ENCODE results near the gene SLC25A38.
A peak's percentile ranks its signal among the peaks of the same experiment; 100 is the strongest.

SLC25A38 gene

DNA sequence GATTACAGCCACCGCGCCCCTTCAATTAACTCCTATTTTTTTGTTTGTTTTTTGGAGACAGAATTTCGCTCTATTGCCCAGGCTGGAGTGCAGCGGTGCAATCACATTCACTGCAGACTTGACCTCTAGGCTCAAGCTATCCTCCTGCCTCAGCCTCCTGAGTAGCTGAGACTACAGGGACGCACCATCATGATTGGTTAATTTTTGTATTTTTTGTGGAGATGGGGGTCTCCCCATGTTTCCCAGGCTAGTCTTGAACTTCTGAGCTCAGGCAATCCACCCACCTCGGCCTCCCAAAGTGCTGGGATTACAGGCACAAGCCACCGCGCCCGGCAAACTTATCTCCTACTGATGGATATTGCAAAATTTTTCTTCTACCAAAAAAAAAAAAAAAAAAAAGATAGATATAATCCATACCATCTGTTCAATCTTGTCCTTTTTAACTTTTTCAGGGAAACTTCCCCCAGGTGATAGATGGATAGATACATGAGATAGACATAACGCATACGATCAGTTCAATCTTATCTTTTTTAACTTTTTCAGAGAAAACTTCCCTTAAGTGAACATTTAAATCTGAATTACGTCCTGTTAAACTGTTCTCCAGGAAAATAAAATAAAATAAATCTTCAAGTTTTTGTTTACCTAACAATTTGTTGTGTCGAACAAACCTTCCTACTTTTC is 22.7 kb downstream of the SLC25A38 start:
- Histone ChIP-seq H3K27ac (peak overlapping the region; percentile 72), H3K4me3 (ENCODE audit: low read depth, low read length) (peak overlapping the region; percentile 90), H3K36me3 (replicated peaks) (peaks cover 34% of the 10 kb centered on the region), H3K27me3 (replicated peaks) (no peaks in the 10 kb centered on the region)
- TF ChIP-seq, protein P1, sequence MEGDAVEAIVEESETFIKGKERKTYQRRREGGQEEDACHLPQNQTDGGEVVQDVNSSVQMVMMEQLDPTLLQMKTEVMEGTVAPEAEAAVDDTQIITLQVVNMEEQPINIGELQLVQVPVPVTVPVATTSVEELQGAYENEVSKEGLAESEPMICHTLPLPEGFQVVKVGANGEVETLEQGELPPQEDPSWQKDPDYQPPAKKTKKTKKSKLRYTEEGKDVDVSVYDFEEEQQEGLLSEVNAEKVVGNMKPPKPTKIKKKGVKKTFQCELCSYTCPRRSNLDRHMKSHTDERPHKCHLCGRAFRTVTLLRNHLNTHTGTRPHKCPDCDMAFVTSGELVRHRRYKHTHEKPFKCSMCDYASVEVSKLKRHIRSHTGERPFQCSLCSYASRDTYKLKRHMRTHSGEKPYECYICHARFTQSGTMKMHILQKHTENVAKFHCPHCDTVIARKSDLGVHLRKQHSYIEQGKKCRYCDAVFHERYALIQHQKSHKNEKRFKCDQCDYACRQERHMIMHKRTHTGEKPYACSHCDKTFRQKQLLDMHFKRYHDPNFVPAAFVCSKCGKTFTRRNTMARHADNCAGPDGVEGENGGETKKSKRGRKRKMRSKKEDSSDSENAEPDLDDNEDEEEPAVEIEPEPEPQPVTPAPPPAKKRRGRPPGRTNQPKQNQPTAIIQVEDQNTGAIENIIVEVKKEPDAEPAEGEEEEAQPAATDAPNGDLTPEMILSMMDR (IDR thresholded peaks at IDR 0.05; ENCODE audit: low read depth, low read length, missing control alignments): no peak
- DNase-seq: no peak
- in situ Hi-C loops (cut with HindIII; ENCODE audit: low pct_ligation_motif_present, low sequenced_read_pairs): no loop called here

DNA sequence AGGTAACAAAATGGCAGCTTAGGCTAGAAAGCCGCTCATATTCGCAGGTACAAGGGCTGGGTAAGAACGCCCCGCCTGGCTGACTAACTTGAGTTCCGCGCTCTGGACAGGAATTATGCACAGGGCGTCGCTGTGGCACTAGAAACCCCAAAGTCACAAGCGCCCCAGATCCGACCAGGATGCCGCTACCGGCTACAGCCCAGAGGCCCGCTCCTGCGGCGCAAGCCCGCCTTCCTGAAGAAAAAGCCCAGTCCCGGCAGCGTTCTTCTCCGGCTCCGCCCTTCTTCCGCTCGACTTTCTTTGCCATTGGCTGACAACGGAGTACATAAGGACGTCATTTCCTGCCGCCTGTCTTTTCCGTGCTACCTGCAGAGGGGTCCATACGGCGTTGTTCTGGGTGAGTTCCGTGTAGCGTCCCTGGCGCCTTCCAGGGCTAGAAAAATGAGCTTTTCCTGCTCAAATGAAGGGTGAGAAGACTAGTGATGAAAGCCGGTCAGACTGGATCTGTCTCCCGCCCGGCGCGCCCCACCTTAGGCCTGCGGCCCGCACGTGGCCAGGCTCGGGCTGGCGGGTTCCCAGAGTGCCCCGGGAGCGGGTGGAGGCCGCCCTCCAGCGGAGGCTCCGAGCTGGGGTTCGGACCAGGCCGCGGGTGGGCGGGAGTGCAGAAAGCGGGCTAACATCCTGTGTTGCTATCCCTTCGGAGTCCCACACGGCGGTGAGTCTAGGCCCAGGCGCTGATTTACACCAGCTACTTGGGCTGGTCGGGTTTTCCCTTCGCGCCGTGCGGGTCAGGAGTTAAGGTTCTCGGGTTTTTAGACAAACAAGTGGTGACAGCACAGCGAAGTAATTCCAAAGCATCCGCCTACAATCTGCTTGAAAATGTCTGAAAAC is 23.4 kb downstream of the SLC25A38 start, which contains the start of gene RPSA:
Gene RPSA (plus strand): TSS at position 353 of the 891 bp plus-strand sequence. CDS start 934 bp downstream, outside the sequence.
- Histone ChIP-seq H3K4me3 (ENCODE audit: low read depth, low read length) (peak within 1 kb of the TSS; percentile 90), H3K27me3 (replicated peaks) (no peaks in the 10 kb centered on the region), H3K27ac (peak within 1 kb of the TSS; percentile 72), H3K36me3 (replicated peaks) (peaks cover 42% of the 10 kb centered on the region)
- TF ChIP-seq, protein P1 (IDR thresholded peaks at IDR 0.05; ENCODE audit: low read depth, low read length, missing control alignments): peak; percentile 43
- peak; percentile 96 for DNase-seq
- in situ Hi-C loops (cut with HindIII; ENCODE audit: low pct_ligation_motif_present, low sequenced_read_pairs): no loop called here

DNA sequence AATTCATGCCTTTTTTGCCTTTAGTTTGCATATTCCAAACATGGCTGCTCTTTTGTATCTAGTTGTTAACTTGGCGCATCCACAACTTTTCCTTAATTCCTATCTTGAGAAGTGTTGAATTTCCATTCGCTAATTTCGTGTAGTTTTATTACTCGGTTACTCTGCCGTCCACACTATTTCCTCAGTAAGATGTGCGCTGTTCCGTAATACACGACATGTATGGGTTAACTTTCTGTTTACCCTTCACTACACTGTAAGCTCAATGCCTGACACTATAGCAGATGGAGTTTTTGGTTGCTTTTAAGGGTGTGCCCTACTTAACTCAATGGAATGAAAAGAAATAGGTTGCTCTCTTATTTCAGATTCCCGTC is 24.1 kb downstream of the SLC25A38 start:
- TF ChIP-seq, protein P1 (IDR thresholded peaks at IDR 0.05; ENCODE audit: low read depth, low read length, missing control alignments): no peak
- peak overlapping the region; percentile 90 for H3K4me3 ChIP-seq (ENCODE audit: low read depth, low read length)
- H3K27ac ChIP-seq: peak overlapping the region; percentile 72
- H3K27me3 ChIP-seq (replicated peaks): no peaks in the 10 kb centered on the region
- peaks cover 48% of the 10 kb centered on the region for H3K36me3 ChIP-seq (replicated peaks)
- no peak for DNase-seq
- in situ Hi-C loops (cut with HindIII; ENCODE audit: low pct_ligation_motif_present, low sequenced_read_pairs): no loop called here

DNA sequence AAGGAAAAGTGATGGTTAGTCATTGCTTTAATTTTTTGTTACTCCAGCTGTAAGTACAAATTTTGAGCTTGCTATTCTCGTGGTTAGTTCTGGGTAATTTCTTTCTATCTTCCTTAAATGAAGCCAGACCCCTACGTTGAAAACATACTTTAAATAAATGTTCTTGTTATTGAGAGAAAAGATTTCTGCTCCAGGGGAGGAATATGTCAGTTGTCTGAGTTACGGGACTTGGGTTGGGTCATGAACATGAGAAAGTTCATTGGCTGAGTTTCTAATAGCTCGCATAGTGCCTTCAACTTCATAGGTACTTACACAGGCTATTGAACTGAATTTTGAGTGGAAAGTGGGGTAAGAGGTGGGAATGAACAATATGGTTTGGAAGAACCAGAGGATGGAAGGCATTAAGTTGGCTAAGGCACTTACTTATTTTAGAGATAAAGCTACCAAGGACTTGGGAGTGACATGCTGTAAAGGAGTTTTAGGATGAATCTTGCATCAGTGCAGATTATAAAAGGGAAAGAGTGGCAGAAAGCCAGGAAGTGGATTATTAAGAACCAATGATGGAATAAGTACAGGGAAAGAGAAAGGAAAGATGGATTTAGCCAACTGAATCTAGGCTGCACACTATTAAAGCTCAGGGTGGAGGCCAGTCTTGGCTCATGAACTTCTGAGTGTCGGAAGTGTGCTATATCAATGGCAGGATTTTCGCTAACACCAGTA is 24.8 kb downstream of the SLC25A38 start:
- in situ Hi-C loops (cut with HindIII; ENCODE audit: low pct_ligation_motif_present, low sequenced_read_pairs): no loop called here
- Histone ChIP-seq H3K27me3 (replicated peaks) (no peaks in the 10 kb centered on the region), H3K4me3 (ENCODE audit: low read depth, low read length) (peak overlapping the region; percentile 90), H3K36me3 (replicated peaks) (peaks cover 55% of the 10 kb centered on the region), H3K27ac (peak overlapping the region; percentile 72)
- DNase-seq: no peak
- TF ChIP-seq, protein P1 (IDR thresholded peaks at IDR 0.05; ENCODE audit: low read depth, low read length, missing control alignments): no peak

DNA sequence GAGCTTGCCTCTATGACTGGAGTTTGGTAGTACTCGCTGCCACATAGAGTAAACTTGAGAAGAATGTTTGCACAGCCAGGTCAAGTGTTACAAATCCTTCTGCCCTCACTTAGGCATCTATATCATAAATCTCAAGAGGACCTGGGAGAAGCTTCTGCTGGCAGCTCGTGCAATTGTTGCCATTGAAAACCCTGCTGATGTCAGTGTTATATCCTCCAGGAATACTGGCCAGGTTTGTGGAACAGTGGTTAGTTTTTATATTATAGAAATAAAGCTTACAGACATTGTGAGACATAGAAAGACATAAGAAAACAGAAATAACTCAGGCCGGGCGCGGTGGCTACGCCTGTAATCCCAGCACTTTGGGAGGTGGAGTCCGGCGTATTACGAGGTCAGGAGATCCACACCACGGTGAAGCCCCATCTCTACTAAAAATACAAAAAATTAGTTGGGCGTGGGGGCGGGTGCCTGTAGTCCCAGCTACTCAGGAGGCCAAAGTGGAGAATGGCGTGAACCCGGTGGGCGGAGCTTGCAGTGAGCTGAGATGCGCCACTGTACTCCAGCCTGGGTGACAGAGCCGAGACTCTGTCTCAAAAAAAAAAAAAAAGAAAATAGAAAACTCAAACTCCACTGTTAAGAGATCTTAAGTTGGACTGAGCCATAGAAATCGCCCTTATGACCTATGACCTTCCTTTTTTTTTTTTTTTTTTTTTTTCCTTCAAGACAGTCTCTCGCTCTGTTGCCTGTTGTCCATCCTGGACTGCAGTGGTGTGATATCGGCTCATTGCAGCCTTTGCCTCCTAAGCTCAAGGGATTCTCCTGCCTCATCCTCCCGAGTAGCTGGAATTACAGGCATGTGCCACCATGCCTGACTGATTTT is 25.6 kb downstream of the SLC25A38 start:
- Histone ChIP-seq H3K4me3 (ENCODE audit: low read depth, low read length) (peak overlapping the region; percentile 90), H3K36me3 (replicated peaks) (peaks cover 63% of the 10 kb centered on the region), H3K27me3 (replicated peaks) (no peaks in the 10 kb centered on the region), H3K27ac (no peak overlapping the region)
- TF ChIP-seq, protein P1 (IDR thresholded peaks at IDR 0.05; ENCODE audit: low read depth, low read length, missing control alignments): no peak
- in situ Hi-C loops (cut with HindIII; ENCODE audit: low pct_ligation_motif_present, low sequenced_read_pairs): no loop called here
- DNase-seq: no peak

Data from brain microvascular endothelial cell (primary cell).